Measurements from ENCODE around the gene UGDH. TPM values are rescaled to one million over a fixed set of nuclear protein-coding genes. Genes with fewer than 3 reads are reported as not detected.
A peak's percentile ranks its signal among the peaks of the same experiment; 100 is the strongest.
"Not testable (repeated sequence)": the region's sequence is repeated elsewhere in the genome, so short reads cannot be mapped to it uniquely, and the experiment has no call there.

The UGDH gene
- polyA plus RNA-seq, 2 donors, result 11.8 to 14.7 TPM

- Histone ChIP-seq H3K27ac (ENCODE audit: low read depth in 2 of 2, low read length in 1 of 2) (no peak overlapping the region), H3K36me3 (ENCODE audit: control insufficient read depth in 2 of 2, insufficient read depth in 2 of 2, low read length in 1 of 2) (no peaks in the 10 kb centered on the region), H3K4me1 (ENCODE audit: control insufficient read depth in 2 of 2, insufficient read depth in 2 of 2, low read length in 1 of 2) (no peaks in the 10 kb centered on the region), H3K9me3 (ENCODE audit: control insufficient read depth in 2 of 2, insufficient read depth in 1 of 2, low read depth in 1 of 2, low read length in 1 of 2) (peaks cover 0 to 4% of the 10 kb centered on the region in 2 donors), H3K4me3 (ENCODE audit: low read depth in 1 of 2, low read length in 2 of 2) (no peak overlapping the region), H3K27me3 (ENCODE audit: control insufficient read depth in 1 of 2, insufficient read depth in 2 of 2, low read length in 2 of 2) (no peaks in the 10 kb centered on the region)
- 97 to 99% methylated on average over 5 of the region's 5 CpGs for WGBS, 2 donors
Observed at GRCh38 chr4:39533541-39533940, 6.3 kb upstream of the UGDH start.

- H3K4me1 ChIP-seq (ENCODE audit: control insufficient read depth in 2 of 2, insufficient read depth in 2 of 2, low read length in 1 of 2); H3K27me3 ChIP-seq (ENCODE audit: control insufficient read depth in 1 of 2, insufficient read depth in 2 of 2, low read length in 2 of 2); H3K9me3 ChIP-seq (ENCODE audit: control insufficient read depth in 2 of 2, insufficient read depth in 1 of 2, low read depth in 1 of 2, low read length in 1 of 2); H3K4me3 ChIP-seq (ENCODE audit: low read depth in 1 of 2, low read length in 2 of 2); H3K27ac ChIP-seq (ENCODE audit: low read depth in 2 of 2, low read length in 1 of 2); H3K36me3 ChIP-seq (ENCODE audit: control insufficient read depth in 2 of 2, insufficient read depth in 2 of 2, low read length in 1 of 2): not testable (repeated sequence)
- WGBS, 2 donors, result 80 to 95% methylated on average over 3 of the region's 3 CpGs
Observed at GRCh38 chr4:39532237-39532636, 5.0 kb upstream of the UGDH start.

GRCh38 chr4:39530682-39531081, 3.4 kb upstream of the UGDH start:
- H3K9me3 ChIP-seq (ENCODE audit: control insufficient read depth in 2 of 2, insufficient read depth in 1 of 2, low read depth in 1 of 2, low read length in 1 of 2), result peaks cover 0 to 4% of the 10 kb centered on the region in 2 donors
- H3K4me1 ChIP-seq (ENCODE audit: control insufficient read depth in 2 of 2, insufficient read depth in 2 of 2, low read length in 1 of 2), result no peaks in the 10 kb centered on the region
- no peak overlapping the region for H3K27ac ChIP-seq (ENCODE audit: low read depth in 2 of 2, low read length in 1 of 2)
- WGBS, 2 donors, result 96% methylated on average over 3 of the region's 3 CpGs
- H3K27me3 ChIP-seq (ENCODE audit: control insufficient read depth in 1 of 2, insufficient read depth in 2 of 2, low read length in 2 of 2), result no peaks in the 10 kb centered on the region
- H3K4me3 ChIP-seq (ENCODE audit: low read depth in 1 of 2, low read length in 2 of 2), result no peak overlapping the region
- H3K36me3 ChIP-seq (ENCODE audit: control insufficient read depth in 2 of 2, insufficient read depth in 2 of 2, low read length in 1 of 2), result no peaks in the 10 kb centered on the region

GRCh38 chr4:39529534-39529933, 2.3 kb upstream of the UGDH start:
- Histone ChIP-seq H3K4me1 (ENCODE audit: control insufficient read depth in 2 of 2, insufficient read depth in 2 of 2, low read length in 1 of 2) (no peaks in the 10 kb centered on the region), H3K27me3 (ENCODE audit: control insufficient read depth in 1 of 2, insufficient read depth in 2 of 2, low read length in 2 of 2) (no peaks in the 10 kb centered on the region), H3K4me3 (ENCODE audit: low read depth in 1 of 2, low read length in 2 of 2) (no peak overlapping the region), H3K27ac (ENCODE audit: low read depth in 2 of 2, low read length in 1 of 2) (no peak overlapping the region), H3K9me3 (ENCODE audit: control insufficient read depth in 2 of 2, insufficient read depth in 1 of 2, low read depth in 1 of 2, low read length in 1 of 2) (peaks cover 0 to 4% of the 10 kb centered on the region in 2 donors), H3K36me3 (ENCODE audit: control insufficient read depth in 2 of 2, insufficient read depth in 2 of 2, low read length in 1 of 2) (no peaks in the 10 kb centered on the region)
- WGBS, 2 donors, result 74 to 90% methylated on average over 2 of the region's 2 CpGs

- peaks cover 0 to 4% of the 10 kb centered on the region in 2 donors for H3K9me3 ChIP-seq (ENCODE audit: control insufficient read depth in 2 of 2, insufficient read depth in 1 of 2, low read depth in 1 of 2, low read length in 1 of 2)
- H3K36me3 ChIP-seq (ENCODE audit: control insufficient read depth in 2 of 2, insufficient read depth in 2 of 2, low read length in 1 of 2), result no peaks in the 10 kb centered on the region
- H3K27me3 ChIP-seq (ENCODE audit: control insufficient read depth in 1 of 2, insufficient read depth in 2 of 2, low read length in 2 of 2), result no peaks in the 10 kb centered on the region
- peak overlapping the region; percentile 91 to 92 for H3K27ac ChIP-seq (ENCODE audit: low read depth in 2 of 2, low read length in 1 of 2)
- H3K4me3 ChIP-seq (ENCODE audit: low read depth in 1 of 2, low read length in 2 of 2), result peak overlapping the region; percentile 74 to 98
- WGBS, 2 donors, result 2 to 5% methylated on average over 21 of the region's 21 CpGs
- no peaks in the 10 kb centered on the region for H3K4me1 ChIP-seq (ENCODE audit: control insufficient read depth in 2 of 2, insufficient read depth in 2 of 2, low read length in 1 of 2)
Observed at GRCh38 chr4:39528061-39528465, 824 bp upstream of the UGDH start.

- WGBS, 2 donors, result 0% methylated on average over 26 to 33 of the region's 33 CpGs
- Histone ChIP-seq H3K4me3 (ENCODE audit: low read depth in 1 of 2, low read length in 2 of 2) (peak overlapping the region; percentile 74 to 98), H3K27me3 (ENCODE audit: control insufficient read depth in 1 of 2, insufficient read depth in 2 of 2, low read length in 2 of 2) (no peaks in the 10 kb centered on the region), H3K9me3 (ENCODE audit: control insufficient read depth in 2 of 2, insufficient read depth in 1 of 2, low read depth in 1 of 2, low read length in 1 of 2) (peaks cover 0 to 4% of the 10 kb centered on the region in 2 donors), H3K27ac (ENCODE audit: low read depth in 2 of 2, low read length in 1 of 2) (peak overlapping the region; percentile 91 to 92), H3K4me1 (ENCODE audit: control insufficient read depth in 2 of 2, insufficient read depth in 2 of 2, low read length in 1 of 2) (no peaks in the 10 kb centered on the region), H3K36me3 (ENCODE audit: control insufficient read depth in 2 of 2, insufficient read depth in 2 of 2, low read length in 1 of 2) (no peaks in the 10 kb centered on the region)
Observed at GRCh38 chr4:39526765-39527295, 409 bp downstream of the UGDH start.

GRCh38 chr4:39525822-39526690, 1.2 kb downstream of the UGDH start:
- peaks cover 0 to 4% of the 10 kb centered on the region in 2 donors for H3K9me3 ChIP-seq (ENCODE audit: control insufficient read depth in 2 of 2, insufficient read depth in 1 of 2, low read depth in 1 of 2, low read length in 1 of 2)
- H3K27me3 ChIP-seq (ENCODE audit: control insufficient read depth in 1 of 2, insufficient read depth in 2 of 2, low read length in 2 of 2), result no peaks in the 10 kb centered on the region
- H3K4me3 ChIP-seq (ENCODE audit: low read depth in 1 of 2, low read length in 2 of 2), result peak overlapping the region; percentile 74 to 98
- no peaks in the 10 kb centered on the region for H3K4me1 ChIP-seq (ENCODE audit: control insufficient read depth in 2 of 2, insufficient read depth in 2 of 2, low read length in 1 of 2)
- no peaks in the 10 kb centered on the region for H3K36me3 ChIP-seq (ENCODE audit: control insufficient read depth in 2 of 2, insufficient read depth in 2 of 2, low read length in 1 of 2)
- H3K27ac ChIP-seq (ENCODE audit: low read depth in 2 of 2, low read length in 1 of 2), result peak overlapping the region; percentile 91 to 92
- 18 to 19% methylated on average over 9 of the region's 9 CpGs for WGBS, 2 donors

- Histone ChIP-seq H3K9me3 (ENCODE audit: control insufficient read depth in 2 of 2, insufficient read depth in 1 of 2, low read depth in 1 of 2, low read length in 1 of 2) (no peaks in the 10 kb centered on the region), H3K36me3 (ENCODE audit: control insufficient read depth in 2 of 2, insufficient read depth in 2 of 2, low read length in 1 of 2) (no peaks in the 10 kb centered on the region), H3K27me3 (ENCODE audit: control insufficient read depth in 1 of 2, insufficient read depth in 2 of 2, low read length in 2 of 2) (no peaks in the 10 kb centered on the region), H3K4me1 (ENCODE audit: control insufficient read depth in 2 of 2, insufficient read depth in 2 of 2, low read length in 1 of 2) (no peaks in the 10 kb centered on the region), H3K4me3 (ENCODE audit: low read depth in 1 of 2, low read length in 2 of 2) (no peak overlapping the region), H3K27ac (ENCODE audit: low read depth in 2 of 2, low read length in 1 of 2) (no peak overlapping the region)
- WGBS, 2 donors, result 76 to 83% methylated on average over 7 of the region's 7 CpGs
Observed at GRCh38 chr4:39524161-39524957, 2.9 kb downstream of the UGDH start.

- Histone ChIP-seq H3K36me3 (ENCODE audit: control insufficient read depth in 2 of 2, insufficient read depth in 2 of 2, low read length in 1 of 2) (peaks cover 0 to 2% of the 10 kb centered on the region in 2 donors), H3K4me3 (ENCODE audit: low read depth in 1 of 2, low read length in 2 of 2) (no peak overlapping the region), H3K27me3 (ENCODE audit: control insufficient read depth in 1 of 2, insufficient read depth in 2 of 2, low read length in 2 of 2) (no peaks in the 10 kb centered on the region), H3K4me1 (ENCODE audit: control insufficient read depth in 2 of 2, insufficient read depth in 2 of 2, low read length in 1 of 2) (no peaks in the 10 kb centered on the region), H3K9me3 (ENCODE audit: control insufficient read depth in 2 of 2, insufficient read depth in 1 of 2, low read depth in 1 of 2, low read length in 1 of 2) (no peaks in the 10 kb centered on the region), H3K27ac (ENCODE audit: low read depth in 2 of 2, low read length in 1 of 2) (no peak overlapping the region)
- 64 to 74% methylated on average over 2 of the region's 2 CpGs for WGBS, 2 donors
Observed at GRCh38 chr4:39522068-39522467, 5.2 kb downstream of the UGDH start.

Data from esophagus (tissue), 2 donors.